Lower leg skin (tissue), 3 donors: ENCODE measurements around the gene TNS3.

Experiments
- CTCF ChIP-seq, 3 donors: fragments of 450-650 bp; IDR thresholded peaks; one replicate each; pipeline ENCODE4 v1.5.1; 2016; ENCODE audit warnings: antibody characterized with exemption in 3 of 3, mild to moderate bottlenecking in 3 of 3, moderate library complexity in 2 of 3
- POLR2A ChIP-seq, 2 donors: fragments of 450-650 bp; IDR thresholded peaks; one replicate each; pipeline ENCODE4 v1.6.1; 2016 to 2017; ENCODE audit warnings: antibody characterized with exemption in 2 of 2, mild to moderate bottlenecking in 1 of 2, moderate library complexity in 1 of 2

DNA sequence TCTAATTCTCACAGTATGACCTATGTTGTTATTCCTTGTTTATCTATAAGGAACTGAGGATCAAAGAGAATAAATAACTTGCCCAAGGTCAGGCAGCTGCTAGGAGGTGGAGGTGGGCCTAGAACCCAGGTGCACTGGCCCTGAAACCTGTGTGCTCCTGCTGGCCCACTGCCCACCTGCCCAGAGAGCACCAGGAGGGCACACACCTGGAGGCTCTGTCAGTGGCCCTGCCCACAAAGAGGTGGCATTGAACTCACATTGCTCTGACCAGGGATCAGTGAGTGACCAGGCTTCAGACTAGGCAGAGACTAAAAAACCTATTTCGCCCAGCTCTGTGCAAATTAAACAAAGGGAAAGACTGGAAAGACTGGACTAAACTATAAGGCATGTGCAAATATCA lies 210.6 kb downstream of the TNS3 start:
- TF ChIP-seq CTCF (IDR thresholded peaks at IDR 0.05) (no peak), POLR2A (IDR thresholded peaks at IDR 0.05) (no peak)
